ENCODE data around the gene NHERF2. TPM values are rescaled to one million over a fixed set of nuclear protein-coding genes. Genes with fewer than 3 reads are reported as not detected.

The NHERF2 gene
- total RNA-seq, 4 donors from 2014 or later, result 52.8 to 166 (median 84.9) TPM

DNA sequence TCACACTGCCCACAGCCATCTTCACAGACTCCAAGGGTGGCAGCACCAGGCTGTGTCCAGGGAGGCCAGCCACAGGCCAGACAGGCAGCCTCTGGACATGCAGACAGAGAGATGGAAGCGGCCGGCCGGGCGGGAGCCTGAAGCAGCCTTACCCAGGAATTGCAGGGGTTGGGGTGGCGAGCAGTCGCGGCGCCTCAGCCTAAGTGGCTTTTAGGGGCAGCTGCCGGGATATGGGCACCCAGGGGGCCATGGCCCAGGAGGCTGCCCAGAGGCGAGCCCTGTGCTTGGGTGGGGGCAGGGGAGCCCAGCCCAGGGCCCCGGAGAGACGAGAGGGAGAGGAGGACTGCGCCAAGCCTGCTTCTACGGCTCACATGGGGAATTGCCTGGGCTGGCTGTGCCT lies 1.5 kb upstream of the NHERF2 start:
- DNase-seq (ENCODE audit: low spot score) (no peak), ATAC-seq (ENCODE audit: low FRiP score) (no peak)
- TF ChIP-seq, protein P1, sequence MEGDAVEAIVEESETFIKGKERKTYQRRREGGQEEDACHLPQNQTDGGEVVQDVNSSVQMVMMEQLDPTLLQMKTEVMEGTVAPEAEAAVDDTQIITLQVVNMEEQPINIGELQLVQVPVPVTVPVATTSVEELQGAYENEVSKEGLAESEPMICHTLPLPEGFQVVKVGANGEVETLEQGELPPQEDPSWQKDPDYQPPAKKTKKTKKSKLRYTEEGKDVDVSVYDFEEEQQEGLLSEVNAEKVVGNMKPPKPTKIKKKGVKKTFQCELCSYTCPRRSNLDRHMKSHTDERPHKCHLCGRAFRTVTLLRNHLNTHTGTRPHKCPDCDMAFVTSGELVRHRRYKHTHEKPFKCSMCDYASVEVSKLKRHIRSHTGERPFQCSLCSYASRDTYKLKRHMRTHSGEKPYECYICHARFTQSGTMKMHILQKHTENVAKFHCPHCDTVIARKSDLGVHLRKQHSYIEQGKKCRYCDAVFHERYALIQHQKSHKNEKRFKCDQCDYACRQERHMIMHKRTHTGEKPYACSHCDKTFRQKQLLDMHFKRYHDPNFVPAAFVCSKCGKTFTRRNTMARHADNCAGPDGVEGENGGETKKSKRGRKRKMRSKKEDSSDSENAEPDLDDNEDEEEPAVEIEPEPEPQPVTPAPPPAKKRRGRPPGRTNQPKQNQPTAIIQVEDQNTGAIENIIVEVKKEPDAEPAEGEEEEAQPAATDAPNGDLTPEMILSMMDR (IDR thresholded peaks at IDR 0.05), result no peak

- ATAC-seq (ENCODE audit: low FRiP score) (no peak), DNase-seq (ENCODE audit: low spot score) (no peak)
- TF ChIP-seq, protein P1 (IDR thresholded peaks at IDR 0.05), result no peak
Measured at GRCh38 chr16:2025878-2026460, 733 bp upstream of the NHERF2 start.

- TF ChIP-seq, protein P1 (IDR thresholded peaks at IDR 0.05), result no peak
- no peak for DNase-seq (ENCODE audit: low spot score)
- ATAC-seq (ENCODE audit: low FRiP score), result no peak
Measured at GRCh38 chr16:2027024-2028010, 615 bp downstream of the NHERF2 start.

DNA sequence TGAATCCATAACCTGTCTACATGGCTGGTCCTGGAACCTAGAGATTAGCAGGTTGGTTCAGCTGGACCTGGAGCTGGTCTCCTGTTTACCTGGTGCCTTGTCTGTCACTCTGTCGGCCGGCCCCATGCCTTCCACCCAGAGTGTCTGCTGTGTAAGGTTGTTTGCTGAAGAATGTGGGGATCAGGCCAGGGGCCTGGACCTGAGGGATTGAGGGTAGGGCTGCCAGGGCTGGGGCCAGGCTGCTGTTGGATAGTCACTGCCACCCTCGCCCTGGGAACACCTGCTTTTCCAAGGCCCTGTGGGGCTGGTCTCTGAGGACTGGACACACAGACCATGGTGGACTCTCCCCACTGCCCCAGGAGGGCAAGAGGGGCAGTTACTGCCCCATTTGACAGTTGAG lies 1.4 kb downstream of the NHERF2 start:
- ATAC-seq (ENCODE audit: low FRiP score) (no peak), DNase-seq (ENCODE audit: low spot score) (no peak)
- TF ChIP-seq, protein P1 (IDR thresholded peaks at IDR 0.05), result no peak

GRCh38 chr16:2028620-2029220 lies 2.0 kb downstream of the NHERF2 start:
- DNase-seq (ENCODE audit: low spot score), result no peak
- ATAC-seq (ENCODE audit: low FRiP score), result no peak
- TF ChIP-seq, protein P1 (IDR thresholded peaks at IDR 0.05), result no peak

DNA sequence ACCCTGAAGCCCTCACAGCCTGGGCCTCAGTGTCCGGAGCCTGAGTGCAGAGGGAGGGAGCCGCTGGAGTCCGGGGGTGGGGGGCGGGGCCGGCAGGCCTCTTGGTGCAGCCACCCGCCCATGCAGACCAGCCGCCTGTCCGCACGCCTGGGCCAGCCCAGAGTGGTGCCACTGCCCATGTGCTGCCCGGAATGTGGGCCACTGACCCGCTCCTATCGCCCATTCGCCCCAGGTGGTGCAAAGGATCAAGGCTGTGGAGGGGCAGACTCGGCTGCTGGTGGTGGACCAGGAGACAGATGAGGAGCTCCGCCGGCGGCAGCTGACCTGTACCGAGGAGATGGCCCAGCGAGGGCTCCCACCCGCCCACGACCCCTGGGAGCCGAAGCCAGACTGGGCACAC lies 2.6 kb downstream of the NHERF2 start:
- TF ChIP-seq, protein P1 (IDR thresholded peaks at IDR 0.05), result no peak
- no peak for ATAC-seq (ENCODE audit: low FRiP score)
- DNase-seq (ENCODE audit: low spot score), result no peak

Measured in omental fat pad (tissue), 4 donors.